K562 (cell line): ENCODE results near the gene PIP5KL1. TPM values are rescaled to one million over a fixed set of nuclear protein-coding genes. Genes with fewer than 3 reads are reported as not detected.
A peak's percentile ranks its signal among the peaks of the same experiment; 100 is the strongest.

ENCODE experiments used
- ADNP ChIP-seq: fragments of 200-800 bp; sonication (Bioruptor generic); IDR thresholded peaks from 2 replicates; pipeline ENCODE4 v1.6.1; 2016; ENCODE audit warnings: missing genetic modification characterization, missing compliant biosample characterization
- ARNT ChIP-seq, 2 experiments: fragments of 450-650 bp; IDR thresholded peaks; 2 replicates each; pipeline ENCODE4 v1.6.1; 2016; ENCODE audit warnings: mild to moderate bottlenecking in 1 of 2
- EP300 ChIP-seq: IDR thresholded peaks from 2 replicates; pipeline ENCODE4 v1.6.1; 2012; ENCODE audit warnings: low read length, improper control_type of control experiment
- ESRRB ChIP-seq: fragments of 250-450 bp; sonication (Bioruptor Pico); IDR thresholded peaks from 2 replicates; pipeline ENCODE4 v1.5.0; 2020; ENCODE audit warnings: mild to moderate bottlenecking, moderate library complexity, borderline replicate concordance
- EWSR1 ChIP-seq: fragments of 450-650 bp; IDR thresholded peaks from 2 replicates; pipeline ENCODE4 v1.6.1; 2018; ENCODE audit warnings: borderline replicate concordance, mild to moderate bottlenecking, low read depth, moderate library complexity; ENCODE audit not compliant: partially characterized antibody
- FOXK2 ChIP-seq, 2 experiments: fragments of 450-650 bp; IDR thresholded peaks in 1 of 2; conservative IDR thresholded peaks in 1 of 2; 2 replicates each; pipeline ENCODE4 v1.6.1; 2016; ENCODE audit warnings: low read depth in 2 of 2, mild to moderate bottlenecking in 1 of 2
- MAFG ChIP-seq: fragments of 450-650 bp; conservative IDR thresholded peaks from 2 replicates; pipeline ENCODE4 v1.6.1; 2016; ENCODE audit warnings: missing genetic modification characterization, missing compliant biosample characterization
- MAZ ChIP-seq, 2 experiments: fragments of 450-650 bp in 1 of 2; sonication (generic) in 1 of 2; formaldehyde crosslinking; IDR thresholded peaks in 1 of 2; conservative IDR thresholded peaks in 1 of 2; 2 replicates each; pipeline versions ENCODE4 v1.4.0 to v1.5.0; 2020; ENCODE audit warnings: mild to moderate bottlenecking in 1 of 2, missing genetic modification reagents in 1 of 2
- MNT ChIP-seq, 2 experiments: fragments of 450-650 bp; conservative IDR thresholded peaks; 2 replicates each; pipeline ENCODE4 v1.6.1; 2017; ENCODE audit warnings: mild to moderate bottlenecking in 2 of 2, moderate library complexity in 2 of 2
- NR3C1 ChIP-seq: sonication (generic); formaldehyde crosslinking; IDR thresholded peaks from 2 replicates; pipeline ENCODE4 v1.8.1; 2022; ENCODE audit warnings: missing genetic modification reagents
- PCBP1 ChIP-seq: fragments of 200-400 bp; formaldehyde crosslinking; IDR thresholded peaks from 2 replicates; pipeline ENCODE4 v1.6.1; 2018; ENCODE audit warnings: mild to moderate bottlenecking, low read depth, low read length; ENCODE audit not compliant: poor library complexity, severe bottlenecking
- PML ChIP-seq: IDR thresholded peaks from 2 replicates; pipeline ENCODE4 v1.6.1; 2012; ENCODE audit warnings: low read length, inconsistent platforms
- POLR2A ChIP-seq: fragments of 450-650 bp; conservative IDR thresholded peaks from 2 replicates; pipeline ENCODE4 v1.6.1; 2016
- POLR2H ChIP-seq: IDR thresholded peaks from 2 replicates; pipeline ENCODE4 v1.6.1; 2016; ENCODE audit warnings: missing genetic modification characterization, low read depth, mild to moderate bottlenecking, control low read depth, missing compliant biosample characterization, moderate library complexity
- TAF15 ChIP-seq: fragments of 200-400 bp; formaldehyde crosslinking; IDR thresholded peaks from 2 replicates; pipeline ENCODE4 v1.6.1; 2017; ENCODE audit warnings: mild to moderate bottlenecking, low read depth, low read length, moderate library complexity
- THRAP3 ChIP-seq: fragments of 450-650 bp; IDR thresholded peaks from 2 replicates; pipeline ENCODE4 v1.6.1; 2016; ENCODE audit warnings: mild to moderate bottlenecking, inconsistent platforms, borderline replicate concordance
- ZFP1 ChIP-seq: fragments of 450-650 bp; formaldehyde crosslinking; IDR thresholded peaks from 2 replicates; pipeline ENCODE4 v1.4.0; 2020; ENCODE audit warnings: mild to moderate bottlenecking, mixed read lengths
- ZNF133 ChIP-seq: fragments of 250-450 bp; sonication (Bioruptor Pico); IDR thresholded peaks from 2 replicates; pipeline ENCODE4 v1.4.0; 2020; ENCODE audit warnings: mild to moderate bottlenecking
- ZNF280A ChIP-seq: fragments of 450-650 bp; IDR thresholded peaks from 2 replicates; pipeline ENCODE4 v1.6.1; 2018; ENCODE audit warnings: mild to moderate bottlenecking, low read depth; ENCODE audit not compliant: partially characterized antibody
- ZNF398 ChIP-seq: fragments of 250-450 bp; sonication (Bioruptor Pico); IDR thresholded peaks from 2 replicates; pipeline ENCODE4 v1.8.0; 2021; ENCODE audit warnings: moderate library complexity, mild to moderate bottlenecking, inconsistent platforms
- ZNF444 ChIP-seq: fragments of 250-450 bp; sonication (Bioruptor Pico); IDR thresholded peaks from 2 replicates; pipeline ENCODE4 v1.4.0; 2020; ENCODE audit warnings: mild to moderate bottlenecking, moderate library complexity
- ZNF449 ChIP-seq: fragments of 250-450 bp; sonication (Bioruptor Pico); IDR thresholded peaks from 2 replicates; pipeline ENCODE4 v1.8.0; 2022; ENCODE audit warnings: moderate library complexity, mild to moderate bottlenecking, inconsistent platforms
- polyA plus RNA-seq, 8 experiments: library from polyadenylated mRNA; depleted of rRNA in 4 of 8; stranded (reverse) in 5 of 8; unstranded in 3 of 8; fragments of >200 nt; fragmentation: Nextera tagmentation in 2 of 8; fragmentation: Illumina TruSeq in 1 of 8; extraction: Ambion mirVana in 2 of 8; extraction: Trizol in 1 of 8; gene quantifications; 2 replicates each; pipeline versions ENCODE4 v1.2.1 to v1.2.3, GENCODE V29; 2011 to 2014; ENCODE audit warnings: inconsistent platforms in 1 of 8, missing spikeins in 1 of 8
- total RNA-seq, 7 experiments: library from RNA; depleted of rRNA in 6 of 7; stranded (reverse); fragments of >200 nt in 6 of 7; fragmentation: Illumina TruSeq in 2 of 7; extraction: Trizol in 2 of 7; gene quantifications; 2 replicates each; pipeline versions ENCODE4 v1.2.1 to v1.2.3, GENCODE V29; 2011 to 2021; ENCODE audit warnings: low replicate concordance in 1 of 7

The PIP5KL1 gene
- total and polyA plus RNA-seq, 9 of the 15 experiments (the other 6 are each of a cell fraction or from before 2014, with no cell fraction given) = 0.18 to 4.8 (median 1.2) TPM

GRCh38 chr9:127931092-127931881, 710 bp upstream of the PIP5KL1 start (continued):
- no peak for TF ChIP-seq ZNF449 (CRISPR knock-in tag)
- no peak for TF ChIP-seq NR3C1 (CRISPR knock-in tag)
- no peak for TF ChIP-seq MAZ (CRISPR knock-in tag; conservative IDR thresholded peaks at IDR 0.05 in 1 of 2, IDR thresholded peaks at IDR 0.05 in 1 of 2)
- TF ChIP-seq POLR2H (tag) = no peak
- TF ChIP-seq TAF15 = no peak
- no peak for TF ChIP-seq ZNF133 (CRISPR knock-in tag)
- peak; percentile 52 to 59; a peak in 2 of 4 replicates for TF ChIP-seq FOXK2 (conservative IDR thresholded peaks at IDR 0.05 in 1 of 2, IDR thresholded peaks at IDR 0.05 in 1 of 2; ENCODE audit: low read depth in 2 of 2)
- no peak for TF ChIP-seq PCBP1
- no peak for TF ChIP-seq EWSR1
- no peak for TF ChIP-seq ADNP (tag)
- no peak for TF ChIP-seq ZNF398
- TF ChIP-seq ESRRB (CRISPR knock-in tag) = no peak
- peak; percentile 66 for TF ChIP-seq POLR2A
- 0 out of 2 replicates have a peak, but pooled peaks have one; percentile 9 for TF ChIP-seq THRAP3
- no peak for TF ChIP-seq MNT (conservative IDR thresholded peaks at IDR 0.05)
- no peak for TF ChIP-seq ZFP1 (CRISPR knock-in tag)
- no peak for TF ChIP-seq ZNF444 (CRISPR knock-in tag)
- TF ChIP-seq MAFG (tag) = no peak
- no peak for TF ChIP-seq ZNF280A
- no peak for TF ChIP-seq EP300
- 0 out of 4 replicates have a peak, but pooled peaks of 1 of the 2 experiments have one; percentile 14 for TF ChIP-seq ARNT (IDR thresholded peaks at IDR 0.05)
- no peak for TF ChIP-seq PML
